H9 (cell line): ENCODE results near the gene MAPK14. TPM values are rescaled to one million over a fixed set of nuclear protein-coding genes. Genes with fewer than 3 reads are reported as not detected.

Source experiments
- DNase-seq: peaks from one replicate; pipeline ENCODE4 v3.0.0-alpha.2; 2017
- H2AFZ ChIP-seq: one replicate; pipeline ENCODE4 v1.6.1; 2013; ENCODE audit warnings: mild to moderate bottlenecking, low read length, control low read depth, moderate library complexity
- H2AK5ac ChIP-seq: 2 replicates; pipeline ENCODE4 v1.6.1; 2013; ENCODE audit warnings: low read length, control low read depth, mixed read lengths; ENCODE audit not compliant: insufficient read length
- H2BK120ac ChIP-seq: one replicate; pipeline ENCODE4 v1.6.1; 2013; ENCODE audit warnings: low read depth, mild to moderate bottlenecking, low read length, control low read depth, inconsistent platforms; ENCODE audit not compliant: poor library complexity, severe bottlenecking
- H2BK12ac ChIP-seq: 2 replicates; pipeline ENCODE4 v1.6.1; 2013; ENCODE audit warnings: low read length, control low read depth, mixed read lengths, low read depth; ENCODE audit not compliant: insufficient read length
- H2BK15ac ChIP-seq: 2 replicates; pipeline ENCODE4 v1.6.1; 2013; ENCODE audit warnings: low read depth, low read length, control low read depth
- H2BK20ac ChIP-seq: one replicate; pipeline ENCODE4 v1.6.1; 2013; ENCODE audit warnings: low read depth, mild to moderate bottlenecking, low read length, control low read depth, inconsistent platforms; ENCODE audit not compliant: poor library complexity, severe bottlenecking
- H2BK5ac ChIP-seq: 2 replicates; pipeline ENCODE4 v1.6.1; 2013; ENCODE audit warnings: low read length, control low read depth, mixed read lengths; ENCODE audit not compliant: insufficient read length
- H3K14ac ChIP-seq: 2 replicates; pipeline ENCODE4 v1.6.1; 2013; ENCODE audit warnings: low read length, control low read depth; ENCODE audit not compliant: insufficient read depth
- H3K18ac ChIP-seq: 2 replicates; pipeline ENCODE4 v1.6.1; 2013; ENCODE audit warnings: low read depth, mild to moderate bottlenecking, mixed read lengths, low read length, control low read depth; ENCODE audit not compliant: insufficient read length
- H3K23ac ChIP-seq: 2 replicates; pipeline ENCODE4 v1.6.1; 2013; ENCODE audit warnings: low read length, control low read depth, mixed read lengths, low read depth; ENCODE audit not compliant: insufficient read length
- H3K23me2 ChIP-seq: 2 replicates; pipeline ENCODE4 v1.6.1; 2013; ENCODE audit warnings: low read depth, mild to moderate bottlenecking, mixed read lengths, low read length, control low read depth; ENCODE audit not compliant: insufficient read length, poor library complexity, severe bottlenecking
- H3K27ac ChIP-seq: 2 replicates; pipeline ENCODE4 v1.5.1; 2013; ENCODE audit warnings: low read length, control low read depth, mixed read lengths, low read depth; ENCODE audit not compliant: insufficient read length
- H3K27me3 ChIP-seq: 2 replicates; pipeline ENCODE4 v1.6.1; 2013; ENCODE audit warnings: low read length, control low read depth, inconsistent platforms; ENCODE audit not compliant: insufficient read depth
- H3K4ac ChIP-seq: 2 replicates; pipeline ENCODE4 v1.6.1; 2013; ENCODE audit warnings: low read depth, mild to moderate bottlenecking, control low read depth, inconsistent platforms, low read length, moderate library complexity
- H3K4me1 ChIP-seq: 2 replicates; pipeline ENCODE4 v1.6.1; 2013; ENCODE audit warnings: low read length, control low read depth, inconsistent platforms; ENCODE audit not compliant: insufficient read depth
- H3K4me2 ChIP-seq: 2 replicates; pipeline ENCODE4 v1.6.1; 2013; ENCODE audit warnings: low read length, control low read depth, mixed read lengths; ENCODE audit not compliant: insufficient read length, insufficient read depth
- H3K56ac ChIP-seq: 2 replicates; pipeline ENCODE4 v1.6.1; 2013; ENCODE audit warnings: low read depth, mild to moderate bottlenecking, mixed read lengths, low read length, control low read depth; ENCODE audit not compliant: insufficient read length
- H3K79me1 ChIP-seq: 2 replicates; pipeline ENCODE4 v1.6.1; 2013; ENCODE audit warnings: low read depth, mild to moderate bottlenecking, moderate library complexity, low read length, control low read depth, inconsistent platforms; ENCODE audit not compliant: insufficient read depth, poor library complexity, severe bottlenecking
- H3K79me2 ChIP-seq: 2 replicates; pipeline ENCODE4 v1.6.1; 2013; ENCODE audit warnings: low read length, control low read depth, inconsistent platforms; ENCODE audit not compliant: insufficient read depth
- H3K9ac ChIP-seq: 2 replicates; pipeline ENCODE4 v1.6.1; 2013; ENCODE audit warnings: low read length, control low read depth, mixed read lengths; ENCODE audit not compliant: insufficient read length; ENCODE audit errors: extremely low read depth
- H3K9me3 ChIP-seq: one replicate; pipeline ENCODE4 v1.6.1; 2013; ENCODE audit warnings: low read depth, low read length, inconsistent platforms; ENCODE audit not compliant: control insufficient read depth
- H3T11ph ChIP-seq: one replicate; pipeline ENCODE4 v1.6.1; 2013; ENCODE audit warnings: mild to moderate bottlenecking, low read length, control low read depth, inconsistent platforms
- H4K20me1 ChIP-seq: one replicate; pipeline ENCODE4 v1.6.1; 2013; ENCODE audit not compliant: control insufficient read depth, insufficient read length, insufficient read depth
- H4K5ac ChIP-seq: 2 replicates; pipeline ENCODE4 v1.6.1; 2013; ENCODE audit warnings: low read depth, mild to moderate bottlenecking, mixed read lengths, low read length, control low read depth; ENCODE audit not compliant: insufficient read length
- H4K8ac ChIP-seq: replicated peaks from 2 replicates; pipeline ENCODE4 v1.6.1; 2013; ENCODE audit warnings: low read length, control low read depth, mixed read lengths, low read depth; ENCODE audit not compliant: insufficient read length
- H4K91ac ChIP-seq: 2 replicates; pipeline ENCODE4 v1.6.1; 2013; ENCODE audit warnings: low read depth, mild to moderate bottlenecking, moderate library complexity, mixed read lengths, low read length, control low read depth; ENCODE audit not compliant: insufficient read length
- H3K27ac Mint-ChIP-seq, 3 experiments: 2 replicates in 2 of 3; 3 replicates in 1 of 3; pipeline ENCODE4 v1.8.0; 2020 to 2021; ENCODE audit warnings: mixed read lengths in 3 of 3, mild to moderate bottlenecking in 1 of 3, moderate library complexity in 1 of 3
- H3K27me3 Mint-ChIP-seq: 2 replicates; pipeline ENCODE4 v1.8.0; 2021; ENCODE audit warnings: low read depth, mild to moderate bottlenecking, moderate library complexity, mixed read lengths
- H3K36me3 Mint-ChIP-seq, 3 experiments: 2 replicates in 2 of 3; 3 replicates in 1 of 3; pipeline ENCODE4 v1.8.0; 2020 to 2021; ENCODE audit warnings: low read depth in 3 of 3, mixed read lengths in 3 of 3; ENCODE audit not compliant: insufficient read depth in 1 of 3
- H3K4me1 Mint-ChIP-seq, 2 experiments: 2 replicates each; pipeline ENCODE4 v1.8.0; 2020; ENCODE audit warnings: mixed read lengths in 2 of 2
- H3K4me3 Mint-ChIP-seq, 2 experiments: 2 replicates in 1 of 2; 3 replicates in 1 of 2; pipeline ENCODE4 v1.8.0; 2020 to 2021; ENCODE audit warnings: mild to moderate bottlenecking in 2 of 2, mixed read lengths in 2 of 2, moderate library complexity in 1 of 2
- H3K9me3 Mint-ChIP-seq, 2 experiments: 2 replicates in 1 of 2; 3 replicates in 1 of 2; pipeline ENCODE4 v1.8.0; 2020; ENCODE audit warnings: mild to moderate bottlenecking in 2 of 2, mixed read lengths in 2 of 2, moderate library complexity in 1 of 2
- WGBS: extraction: QIAGEN DNeasy Blood & Tissue Kit; methylation state at CpG from one replicate; pipeline ENCODE4 v1.1.7; 2013; ENCODE audit warnings: missing lambda C conversion rate, low lambda C conversion rate, mixed read lengths; ENCODE audit not compliant: insufficient read length; ENCODE audit errors: extremely low coverage; 5-methylcytosine and 5-hydroxymethylcytosine counted together
- total RNA-seq: library from RNA; stranded (reverse); gene quantifications from 2 replicates; pipeline ENCODE4 v1.2.1, GENCODE V29; 2021
- TF ChIP-seq, protein P1 (sequence below): fragments of 200-600 bp; sonication (generic); conservative IDR thresholded peaks from 3 replicates; pipeline ENCODE4 v1.8.0; 2021; ENCODE audit warnings: antibody characterized with exemption, mild to moderate bottlenecking

MAPK14 gene
- total RNA-seq, 1 experiment from 2014 or later, result 40.5 TPM

DNA sequence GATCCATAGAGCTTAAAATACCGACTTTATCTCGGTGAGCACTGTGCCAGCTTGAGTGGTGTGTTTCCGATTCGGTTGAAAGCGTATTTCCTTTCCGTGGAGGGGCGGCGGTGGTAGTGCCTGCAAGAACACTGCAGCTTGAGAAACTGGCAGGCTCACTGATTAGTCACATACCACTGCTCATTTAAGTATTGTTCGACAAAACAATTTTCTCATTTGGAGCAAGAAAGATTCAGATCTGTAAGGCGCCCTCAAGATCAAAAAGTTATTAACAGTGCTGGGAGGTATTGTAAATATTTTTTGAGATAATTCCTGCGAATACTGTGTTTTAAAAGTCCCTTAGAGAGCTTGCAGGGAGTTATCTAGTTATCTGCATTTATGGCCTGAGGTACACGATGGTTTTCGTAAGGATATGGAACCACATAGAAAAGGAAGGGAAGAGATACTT, 1.3 kb downstream of the MAPK14 start:
- Histone ChIP-seq H3K27ac (no peak overlapping the region), H3K9ac (peak overlapping the region; percentile 59), H3K56ac (no peak overlapping the region), H3K23me2 (peaks cover 8% of the 10 kb centered on the region), H2AK5ac (no peak overlapping the region), H3K79me1 (no peaks in the 10 kb centered on the region), H3K9me3 (no peaks in the 10 kb centered on the region), H3K23ac (no peak overlapping the region), H4K91ac (no peak overlapping the region), H2BK5ac (no peak overlapping the region), H3T11ph (no peak overlapping the region), H4K5ac (no peak overlapping the region), H3K4ac (no peak overlapping the region), H2BK120ac (no peak overlapping the region), H3K79me2 (peaks cover 10% of the 10 kb centered on the region; the same call in 1 of the 2 replicates), H2BK15ac (no peak overlapping the region), H4K8ac (no peak overlapping the region), H3K14ac (no peak overlapping the region), H3K4me1 (no peaks in the 10 kb centered on the region; the same call in 1 of the 2 replicates), H3K27me3 (no peaks in the 10 kb centered on the region), H2BK12ac (no peak overlapping the region), H3K18ac (no peak overlapping the region), H2AFZ (no peak overlapping the region), H4K20me1 (no peaks in the 10 kb centered on the region), H3K4me2 (peak overlapping the region; percentile 93), H2BK20ac (no peak overlapping the region)
- TF ChIP-seq, protein P1, sequence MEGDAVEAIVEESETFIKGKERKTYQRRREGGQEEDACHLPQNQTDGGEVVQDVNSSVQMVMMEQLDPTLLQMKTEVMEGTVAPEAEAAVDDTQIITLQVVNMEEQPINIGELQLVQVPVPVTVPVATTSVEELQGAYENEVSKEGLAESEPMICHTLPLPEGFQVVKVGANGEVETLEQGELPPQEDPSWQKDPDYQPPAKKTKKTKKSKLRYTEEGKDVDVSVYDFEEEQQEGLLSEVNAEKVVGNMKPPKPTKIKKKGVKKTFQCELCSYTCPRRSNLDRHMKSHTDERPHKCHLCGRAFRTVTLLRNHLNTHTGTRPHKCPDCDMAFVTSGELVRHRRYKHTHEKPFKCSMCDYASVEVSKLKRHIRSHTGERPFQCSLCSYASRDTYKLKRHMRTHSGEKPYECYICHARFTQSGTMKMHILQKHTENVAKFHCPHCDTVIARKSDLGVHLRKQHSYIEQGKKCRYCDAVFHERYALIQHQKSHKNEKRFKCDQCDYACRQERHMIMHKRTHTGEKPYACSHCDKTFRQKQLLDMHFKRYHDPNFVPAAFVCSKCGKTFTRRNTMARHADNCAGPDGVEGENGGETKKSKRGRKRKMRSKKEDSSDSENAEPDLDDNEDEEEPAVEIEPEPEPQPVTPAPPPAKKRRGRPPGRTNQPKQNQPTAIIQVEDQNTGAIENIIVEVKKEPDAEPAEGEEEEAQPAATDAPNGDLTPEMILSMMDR, result no peak
- no peak for DNase-seq
- no CpG with 5 or more reads among the region's 13 CpGs for WGBS
- peaks cover 3% of the 10 kb centered on the region; the same call in 1 of the 2 replicates for H3K27me3 Mint-ChIP-seq
- H3K27ac Mint-ChIP-seq, result peak overlapping the region in 2 of 3 experiments; percentile 89 to 95; a peak in 4 of 7 replicates
- H3K36me3 Mint-ChIP-seq, result peaks cover 0 to 3% (median 0%) of the 10 kb centered on the region in 3 experiments; a peak in 2 of 7 replicates
- H3K4me1 Mint-ChIP-seq, result peaks cover 39 to 44% of the 10 kb centered on the region in 2 experiments
- peak overlapping the region; percentile 86 to 95 for H3K4me3 Mint-ChIP-seq
- H3K9me3 Mint-ChIP-seq, result no peaks in the 10 kb centered on the region
